H1 (cell line): ENCODE data around the gene PPP1R14C. TPM values are rescaled to one million over a fixed set of nuclear protein-coding genes. Genes with fewer than 3 reads are reported as not detected.

Experiments used
- CTCF ChIA-PET: fragments of 300-600 bp; sonication (Branson Sonifier 250); formaldehyde crosslinking; loops from one replicate; lab custom pipeline; 2021; ENCODE audit not compliant: partially characterized antibody; lab: Charles Lee
- POLR2A ChIA-PET: fragments of 300-600 bp; sonication (Branson Sonifier 250); formaldehyde crosslinking; loops from one replicate; lab custom pipeline; 2021; ENCODE audit warnings: inconsistent platforms; ENCODE audit not compliant: partially characterized antibody; lab: Charles Lee
- DNase-seq, 2 experiments: peaks; one replicate each; pipeline versions ENCODE4 v3.0.0 to v3.0.0-alpha.2; 2010 to 2022; ENCODE audit warnings: low spot score in 2 of 2, low read depth in 1 of 2, mixed read lengths in 1 of 2
- FAIRE-seq: peaks from 2 replicates; lab custom pipeline; 2011; peaks lifted over from hg19 to GRCh38; lab: Jason Lieb, UNC
- H2AFZ ChIP-seq: 2 replicates; pipeline ENCODE4 v1.8.1; 2012; ENCODE audit warnings: low read length, inconsistent platforms
- H2AK5ac ChIP-seq: 2 replicates; pipeline ENCODE4 v1.6.1; 2013; ENCODE audit warnings: low read depth, low read length
- H2BK120ac ChIP-seq: replicated peaks from 2 replicates; pipeline ENCODE3; 2013; ENCODE audit warnings: low read depth, low read length, inconsistent platforms
- H2BK12ac ChIP-seq: 2 replicates; pipeline ENCODE4 v1.6.1; 2013; ENCODE audit warnings: low read depth, low read length
- H2BK15ac ChIP-seq: 2 replicates; pipeline ENCODE4 v1.6.1; 2013; ENCODE audit warnings: low read length
- H2BK20ac ChIP-seq: 2 replicates; pipeline ENCODE4 v1.6.1; 2013; ENCODE audit warnings: low read length
- H2BK5ac ChIP-seq: 2 replicates; pipeline ENCODE4 v1.6.1; 2013; ENCODE audit warnings: low read depth, low read length
- H3K14ac ChIP-seq: 2 replicates; pipeline ENCODE4 v1.6.1; 2013; ENCODE audit warnings: inconsistent platforms; ENCODE audit not compliant: insufficient read length
- H3K18ac ChIP-seq: 2 replicates; pipeline ENCODE4 v1.6.1; 2013; ENCODE audit warnings: low read length; ENCODE audit errors: extremely low read depth
- H3K23ac ChIP-seq: 2 replicates; pipeline ENCODE4 v1.6.1; 2013; ENCODE audit warnings: inconsistent platforms; ENCODE audit not compliant: insufficient read length
- H3K23me2 ChIP-seq: 2 replicates; pipeline ENCODE4 v1.6.1; 2013; ENCODE audit warnings: low read depth, low read length
- H3K27ac ChIP-seq: 2 replicates; pipeline ENCODE4 v1.6.1; 2011; ENCODE audit warnings: low read depth, low read length, inconsistent platforms
- H3K27me3 ChIP-seq, 4 experiments: replicated peaks in 1 of 4; 1 replicate in 1 of 4; 2 replicates in 3 of 4; pipeline versions ENCODE4 v1.6.1 to v1.8.1; 2011 to 2013; ENCODE audit warnings: low read length in 3 of 4, mild to moderate bottlenecking in 3 of 4, inconsistent platforms in 2 of 4, mixed read lengths in 2 of 4, moderate library complexity in 1 of 4; ENCODE audit not compliant: control insufficient read depth in 3 of 4, insufficient read depth in 3 of 4; ENCODE audit errors: extremely low read depth in 1 of 4
- H3K36me3 ChIP-seq, 4 experiments: 2 replicates each; pipeline versions ENCODE4 v1.6.1 to v1.8.1; 2011 to 2013; ENCODE audit warnings: mild to moderate bottlenecking in 4 of 4, low read length in 3 of 4, moderate library complexity in 2 of 4, control low read depth in 1 of 4, inconsistent platforms in 1 of 4; ENCODE audit not compliant: insufficient read depth in 4 of 4, control insufficient read depth in 2 of 4
- H3K4ac ChIP-seq: replicated peaks from 2 replicates; pipeline ENCODE3; 2013; ENCODE audit warnings: low read length, low read depth, mixed read lengths, inconsistent platforms; ENCODE audit not compliant: insufficient read length
- H3K4me1 ChIP-seq, 4 experiments: replicated peaks in 1 of 4; 1 replicate in 1 of 4; 2 replicates in 3 of 4; pipeline versions ENCODE4 v1.6.1 to v1.8.1; 2011 to 2013; ENCODE audit warnings: low read length in 3 of 4, inconsistent platforms in 2 of 4, mixed read lengths in 1 of 4; ENCODE audit not compliant: insufficient read depth in 4 of 4, control insufficient read depth in 3 of 4
- H3K4me2 ChIP-seq, 2 experiments: 2 replicates each; pipeline versions ENCODE4 v1.6.1 to v1.8.1; 2011 to 2013; ENCODE audit warnings: low read depth in 2 of 2, low read length in 2 of 2, control low read depth in 1 of 2, inconsistent platforms in 1 of 2, mild to moderate bottlenecking in 1 of 2; ENCODE audit not compliant: insufficient read depth in 1 of 2
- H3K4me3 ChIP-seq, 4 experiments: fragments of 200-600, 300-600 bp in 1 of 4; sonication (generic), shearing (Covaris generic), sonication (Bioruptor Twin) in 1 of 4; 2 replicates each; pipeline versions ENCODE4 v1.5.1 to v1.8.1; 2011 to 2016; ENCODE audit warnings: low read length in 4 of 4, low read depth in 3 of 4, control low read depth in 2 of 4, inconsistent platforms in 2 of 4, mild to moderate bottlenecking in 2 of 4, mixed read lengths in 1 of 4, moderate library complexity in 1 of 4; ENCODE audit not compliant: insufficient read depth in 2 of 4; ENCODE audit errors: extremely low read depth in 1 of 4
- H3K56ac ChIP-seq: replicated peaks from 2 replicates; pipeline ENCODE3; 2013; ENCODE audit warnings: low read depth, mild to moderate bottlenecking, mixed read lengths, low read length, inconsistent platforms; ENCODE audit not compliant: insufficient read length
- H3K79me1 ChIP-seq: 2 replicates; pipeline ENCODE4 v1.6.1; 2013; ENCODE audit warnings: low read depth, low read length, control low read depth
- H3K79me2 ChIP-seq, 2 experiments: 2 replicates each; pipeline versions ENCODE4 v1.6.1 to v1.8.1; 2012 to 2013; ENCODE audit warnings: low read length in 2 of 2, mild to moderate bottlenecking in 2 of 2, inconsistent platforms in 1 of 2; ENCODE audit not compliant: insufficient read depth in 2 of 2, control insufficient read depth in 1 of 2
- H3K9ac ChIP-seq, 4 experiments: replicated peaks in 1 of 4; 1 replicate in 1 of 4; 2 replicates in 3 of 4; pipeline versions ENCODE4 v1.6.1 to v1.8.1; 2011 to 2013; ENCODE audit warnings: low read depth in 3 of 4, low read length in 3 of 4, control low read depth in 2 of 4, mild to moderate bottlenecking in 2 of 4, moderate library complexity in 2 of 4, inconsistent platforms in 1 of 4; ENCODE audit errors: extremely low read depth in 1 of 4
- H3K9me3 ChIP-seq, 2 experiments: 2 replicates each; pipeline versions ENCODE4 v1.6.1 to v1.8.1; 2012 to 2013; ENCODE audit warnings: mild to moderate bottlenecking in 2 of 2, moderate library complexity in 2 of 2, control low read depth in 1 of 2, inconsistent platforms in 1 of 2, low read depth in 1 of 2, low read length in 1 of 2, mixed read lengths in 1 of 2; ENCODE audit not compliant: insufficient read depth in 2 of 2
- H4K20me1 ChIP-seq, 2 experiments: replicated peaks in 1 of 2; 2 replicates each; pipeline versions ENCODE3 to v1.8.1; 2011 to 2013; ENCODE audit warnings: inconsistent platforms in 2 of 2, low read length in 2 of 2, mild to moderate bottlenecking in 1 of 2; ENCODE audit not compliant: insufficient read depth in 2 of 2, control insufficient read depth in 1 of 2
- H4K5ac ChIP-seq: 2 replicates; pipeline ENCODE4 v1.6.1; 2013; ENCODE audit warnings: low read length, low read depth, mixed read lengths, inconsistent platforms; ENCODE audit not compliant: insufficient read length
- H4K8ac ChIP-seq: 2 replicates; pipeline ENCODE4 v1.8.0; 2013; ENCODE audit warnings: mild to moderate bottlenecking, moderate library complexity, low read length, inconsistent platforms; ENCODE audit not compliant: insufficient read depth; ENCODE audit errors: extremely low read depth
- H4K91ac ChIP-seq: replicated peaks from 2 replicates; pipeline ENCODE3; 2013; ENCODE audit warnings: low read length, mixed read lengths, inconsistent platforms; ENCODE audit not compliant: insufficient read length
- BCL11A ChIP-seq, 2 experiments: IDR thresholded peaks; one replicate each; pipeline ENCODE4 v1.6.1; 2011; ENCODE audit warnings: low read depth in 2 of 2, low read length in 2 of 2, mild to moderate bottlenecking in 2 of 2
- CHD1 ChIP-seq: IDR thresholded peaks from 2 replicates; pipeline ENCODE4 v1.6.1; 2012; ENCODE audit warnings: low read depth, low read length, improper control_type of control experiment
- CTCF ChIP-seq, 3 experiments: IDR thresholded peaks; 1 replicate in 2 of 3; 2 replicates in 1 of 3; pipeline versions ENCODE4 v1.5.1 to v1.6.1; 2011; ENCODE audit warnings: low read length in 3 of 3, mild to moderate bottlenecking in 3 of 3, inconsistent platforms in 2 of 3, low read depth in 1 of 3, moderate library complexity in 1 of 3; ENCODE audit not compliant: insufficient read depth in 1 of 3; ENCODE audit errors: control extremely low read depth in 1 of 3
- HDAC6 ChIP-seq: IDR thresholded peaks from one replicate; pipeline ENCODE4 v1.7.1; 2012; ENCODE audit warnings: low read depth, mild to moderate bottlenecking, inconsistent platforms, low read length, moderate library complexity
- MAX ChIP-seq: IDR thresholded peaks from 2 replicates; pipeline ENCODE4 v1.6.1; 2012; ENCODE audit warnings: inconsistent platforms
- NRF1 ChIP-seq: IDR thresholded peaks from 2 replicates; pipeline ENCODE4 v1.6.1; 2011; ENCODE audit warnings: mild to moderate bottlenecking, low read depth, low read length, improper control_type of control experiment
- PHF8 ChIP-seq: fragments of 200-600 bp; sonication (generic); conservative IDR thresholded peaks from 2 replicates; pipeline ENCODE4 v1.7.1; 2012; ENCODE audit warnings: low read depth, mild to moderate bottlenecking, inconsistent platforms, low read length, moderate library complexity
- SAP30 ChIP-seq: fragments of 300-600 bp; sonication (generic); IDR thresholded peaks from 2 replicates; pipeline ENCODE4 v1.7.1; 2012; ENCODE audit warnings: low read length, moderate library complexity, mild to moderate bottlenecking, inconsistent platforms; ENCODE audit not compliant: insufficient read depth, insufficient replicate concordance
- SRF ChIP-seq: IDR thresholded peaks from 2 replicates; pipeline ENCODE4 v1.6.1; 2011; ENCODE audit warnings: mild to moderate bottlenecking, low read depth, low read length, moderate library complexity
- TAF7 ChIP-seq: optimal IDR thresholded peaks from 2 replicates; pipeline ENCODE3; 2011; ENCODE audit warnings: low read depth, mild to moderate bottlenecking, inconsistent platforms, low read length, moderate library complexity, borderline replicate concordance
- TCF12 ChIP-seq: IDR thresholded peaks from 2 replicates; pipeline ENCODE4 v1.6.1; 2011; ENCODE audit warnings: low read depth, mild to moderate bottlenecking, low read length
- TEAD4 ChIP-seq: IDR thresholded peaks from 2 replicates; pipeline ENCODE4 v1.6.1; 2012; ENCODE audit warnings: low read depth, low read length, inconsistent platforms, mixed read lengths
- WGBS, 2 experiments: shearing (Covaris generic) in 1 of 2; methylation state at CpG; one replicate each; pipeline versions ENCODE4 v1.1.6 to v1.1.7; 2013 to 2015; ENCODE audit warnings: low lambda C conversion rate in 2 of 2, mixed read lengths in 2 of 2, inconsistent platforms in 1 of 2, low coverage in 1 of 2, missing lambda C conversion rate in 1 of 2; ENCODE audit not compliant: insufficient replicate concordance in 2 of 2, insufficient coverage in 1 of 2, insufficient read length in 1 of 2; ENCODE audit errors: extremely low coverage in 1 of 2, missing lambda C conversion rate in 1 of 2; 5-methylcytosine and 5-hydroxymethylcytosine counted together
- polyA plus RNA-seq, 7 experiments: library from polyadenylated mRNA; depleted of rRNA in 3 of 7; stranded (reverse) in 5 of 7; unstranded in 2 of 7; fragments of >200 nt in 5 of 7; fragments of 200-250 nt in 2 of 7; gene quantifications; 1 replicate in 5 of 7; 2 replicates in 1 of 7; 4 replicates in 1 of 7; pipeline versions ENCODE4 v1.2.1 to v1.2.3, GENCODE V29; 2011 to 2013; ENCODE audit warnings: missing spikeins in 2 of 7, mixed read lengths in 2 of 7
- total RNA-seq: library from RNA; stranded (reverse); fragmentation: NEBNext Ultra II Directional; extraction: Animal tissue kit (Norgen Biotek cat#: 25700); gene quantifications from 2 replicates; pipeline ENCODE4 v1.2.1, GENCODE V29; 2021

Gene PPP1R14C
- total and polyA plus RNA-seq, 2 of the 8 experiments (the other 6 are each of a cell fraction or from before 2014, with no cell fraction given), result 0.30 to 0.61 TPM

- Histone ChIP-seq H3K23me2 (no peaks in the 10 kb centered on the region), H4K5ac (no peak overlapping the region), H3K4me3 (no peak overlapping the region), H3K4me2 (no peak overlapping the region), H4K91ac (no peak overlapping the region), H3K27me3 (no peaks in the 10 kb centered on the region; a peak in 1 of 7 replicates), H3K9me3 (no peaks in the 10 kb centered on the region), H3K36me3 (no peaks in the 10 kb centered on the region), H2BK12ac (no peak overlapping the region), H2BK5ac (no peak overlapping the region), H3K4me1 (peaks cover 0 to 4% (median 2%) of the 10 kb centered on the region in 4 experiments; a peak in 1 of 7 replicates), H4K8ac (no peak overlapping the region), H3K79me2 (no peaks in the 10 kb centered on the region), H3K56ac (no peak overlapping the region), H3K14ac (no peak overlapping the region), H2AK5ac (no peak overlapping the region), H3K9ac (no peak overlapping the region), H3K18ac (no peak overlapping the region), H3K4ac (no peak overlapping the region), H2BK15ac (no peak overlapping the region), H2BK20ac (no peak overlapping the region), H4K20me1 (no peaks in the 10 kb centered on the region), H2AFZ (no peak overlapping the region), H3K79me1 (no peaks in the 10 kb centered on the region), H3K23ac (no peak overlapping the region), H3K27ac (no peak overlapping the region), H2BK120ac (no peak overlapping the region)
- ChIA-PET CTCF (interaction anchor here (0.8 to 1.2 kb wide), 3 partner anchors 14 to 36 kb away, joined by 3 to 4 read pairs (median 4); no protein-coding TSS in a partner anchor), POLR2A (no interaction called here)
- no peak for DNase-seq
- no peak for FAIRE-seq
- 98% methylated on average over 5 of the region's 5 CpGs; no CpG with 5 or more reads in 1 of the 2 experiments for WGBS, 2 experiments
- TF ChIP-seq TEAD4 (no peak), PHF8 (no peak), TCF12 (no peak), CHD1 (no peak), TAF7 (no peak), MAX (no peak), CTCF (IDR thresholded peaks at IDR 0.05; ENCODE audit: control extremely low read depth in 1 of 3, insufficient read depth in 1 of 3, low read depth in 1 of 3, low read length in 3 of 3) (no peak), NRF1 (no peak), HDAC6 (no peak), BCL11A (IDR thresholded peaks at IDR 0.05; ENCODE audit: low read depth in 2 of 2, low read length in 2 of 2) (no peak), SRF (no peak), SAP30 (no peak)
Observed at GRCh38 chr6:150258381-150258780, 115.5 kb downstream of the PPP1R14C start.
